Right ventricle myocardium superior (tissue), 1 donor: ENCODE data around the gene PAN3. TPM values are rescaled to one million over a fixed set of nuclear protein-coding genes. Genes with fewer than 3 reads are reported as not detected.

ENCODE experiments used
- ATAC-seq: fragments of 200-7000 bp; cut with Tn5 transposase; one replicate; pipeline ENCODE4 v1.9.1; 2020; ENCODE audit warnings: mild to moderate bottlenecking; ENCODE audit not compliant: poor library complexity
- DNase-seq: peaks from one replicate; pipeline ENCODE4 v3.0.0-alpha.2; 2020
- intact Hi-C: fragments of 100-400 bp; cut with DNase I; formaldehyde crosslinking; loops from one replicate; pipeline ENCODE4 v1.11.2; 2022
- total RNA-seq: library from RNA; stranded (reverse); fragmentation: NEBNext Ultra II Directional; extraction: Animal tissue kit (Norgen Biotek cat#: 25700); gene quantifications from one replicate; pipeline ENCODE4 v1.2.1, GENCODE V29; 2021
- donor health status: DM: no; HTN: yes; CAD: no; lungs with severe emphysema.

PAN3 gene
- total RNA-seq, 1 donor from 2014 or later = 8.1 TPM

DNA sequence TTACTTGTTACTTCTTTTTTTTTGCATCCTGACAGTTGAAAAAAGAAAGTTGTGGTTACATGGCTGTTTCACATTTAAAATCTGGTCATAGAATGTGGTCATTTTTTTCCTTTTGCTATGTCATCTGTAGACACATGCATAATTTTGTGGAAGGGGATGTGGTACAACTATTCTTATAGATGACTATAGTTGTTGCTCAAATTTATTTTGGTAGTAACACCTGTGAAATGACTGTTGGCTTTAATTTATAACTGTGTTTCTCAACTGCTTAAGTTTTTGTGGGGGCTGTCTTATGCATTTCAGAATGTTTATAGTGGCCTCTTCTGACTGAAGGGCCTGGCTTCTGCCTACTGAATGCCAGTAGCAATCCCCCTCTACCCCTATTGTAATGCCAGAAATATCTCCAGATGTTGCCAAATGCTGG, 130.5 kb downstream of the PAN3 start:
- DNase-seq (no peak), ATAC-seq (no peak)
- intact Hi-C loops = no loop called here

DNA sequence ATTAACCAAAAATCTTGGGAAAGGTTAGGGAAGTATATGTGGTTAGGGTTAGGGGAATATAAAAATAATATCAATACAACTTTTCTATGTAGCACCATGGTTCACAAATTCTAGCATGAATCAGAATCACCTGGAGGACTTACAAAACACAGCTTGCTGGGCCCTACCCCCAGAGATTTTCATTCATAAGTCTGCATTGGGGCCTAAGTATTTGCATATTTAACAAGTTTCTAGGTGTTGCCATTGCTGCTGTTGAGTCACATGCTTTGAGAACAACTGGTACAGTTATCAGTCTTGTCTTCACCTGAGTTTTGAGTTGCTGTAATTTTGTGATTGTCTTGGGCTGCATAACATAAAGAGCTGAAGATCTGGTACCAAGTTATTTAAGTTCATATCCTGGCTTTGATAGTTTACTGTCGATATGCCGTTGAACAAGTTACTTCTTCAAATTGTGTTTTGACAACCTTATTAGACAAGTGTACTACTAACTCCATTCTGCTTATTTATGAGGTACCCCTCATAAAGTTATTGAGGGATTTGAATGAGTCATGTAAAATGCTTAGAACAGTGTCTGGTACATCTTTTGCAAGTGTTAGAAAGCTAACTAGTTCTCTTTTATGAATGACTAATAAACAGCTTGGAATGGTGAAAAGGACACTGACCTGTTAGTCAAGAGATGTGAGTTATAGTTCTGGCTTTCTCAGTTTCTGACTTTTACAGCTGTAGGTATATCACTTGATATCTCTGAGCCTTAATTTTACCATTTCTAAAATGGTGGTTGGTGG, 132.9 kb downstream of the PAN3 start:
- ATAC-seq (no peak), DNase-seq (no peak)
- intact Hi-C loops = no loop called here

DNA sequence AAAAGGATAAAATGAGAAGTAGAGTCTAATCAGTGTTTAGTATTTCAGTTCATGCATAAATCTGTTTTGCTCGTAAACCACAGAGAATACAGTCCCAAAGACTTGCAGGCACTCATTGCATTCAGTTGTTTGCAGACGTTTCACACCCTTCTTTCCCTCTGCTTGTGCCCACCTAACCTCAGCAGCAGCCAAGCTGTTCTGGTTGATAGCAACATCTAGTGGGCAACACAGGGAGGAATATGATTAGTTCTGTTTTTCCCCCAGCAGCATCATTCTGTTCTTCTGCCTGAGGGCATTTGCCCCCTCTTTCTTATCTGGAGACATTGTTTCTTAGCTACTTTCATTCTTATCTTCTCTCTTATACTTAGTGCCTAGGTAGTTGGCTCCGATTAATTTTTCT, 135.6 kb downstream of the PAN3 start:
- DNase-seq (no peak), ATAC-seq (no peak)
- intact Hi-C loops = no loop called here

DNA sequence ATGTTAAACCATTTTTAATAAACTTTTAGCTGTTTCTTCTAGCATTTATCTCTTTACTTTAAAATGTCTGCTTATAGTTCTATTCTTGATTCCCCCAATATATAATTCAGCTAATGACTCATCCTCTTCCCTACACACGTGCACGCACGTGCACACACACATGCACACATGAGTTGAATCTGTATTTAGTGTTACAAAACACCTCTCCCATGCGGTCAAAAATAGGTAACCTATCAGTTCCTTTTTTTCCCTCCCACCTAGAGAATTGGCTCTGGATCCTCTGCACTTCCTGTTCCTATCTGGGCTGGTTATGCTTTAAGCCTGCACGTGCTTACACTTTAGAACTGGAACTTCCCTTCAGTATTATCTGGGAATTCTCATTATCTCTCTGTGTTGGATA, 144.1 kb downstream of the PAN3 start:
- intact Hi-C loops = no loop called here
- no peak for DNase-seq
- ATAC-seq = no peak

DNA sequence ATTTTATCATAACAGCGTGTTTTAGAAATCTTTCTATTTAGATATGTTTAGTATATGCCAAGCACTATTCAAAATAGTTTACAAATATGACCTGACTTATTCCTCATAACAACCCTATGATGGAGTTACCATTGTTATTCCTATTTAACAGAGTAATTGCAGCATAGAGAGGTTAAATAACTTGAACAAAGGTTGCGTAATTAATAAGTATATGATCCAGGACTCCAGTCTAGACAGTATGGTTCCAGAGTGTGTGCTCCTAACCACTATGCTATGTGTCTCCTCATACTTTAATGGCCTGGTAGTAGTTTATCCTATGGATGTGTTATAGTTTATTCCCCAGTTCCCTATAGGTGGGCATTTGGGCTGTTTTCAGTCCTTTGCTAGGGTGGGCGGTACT, 145.3 kb downstream of the PAN3 start:
- intact Hi-C loops = no loop called here
- ATAC-seq (no peak), DNase-seq (no peak)

- DNase-seq (no peak), ATAC-seq (no peak)
- intact Hi-C loops = no loop called here
These were observed 147.9 kb downstream of the PAN3 start for GRCh38 chr13:28286263-28286662.

DNA sequence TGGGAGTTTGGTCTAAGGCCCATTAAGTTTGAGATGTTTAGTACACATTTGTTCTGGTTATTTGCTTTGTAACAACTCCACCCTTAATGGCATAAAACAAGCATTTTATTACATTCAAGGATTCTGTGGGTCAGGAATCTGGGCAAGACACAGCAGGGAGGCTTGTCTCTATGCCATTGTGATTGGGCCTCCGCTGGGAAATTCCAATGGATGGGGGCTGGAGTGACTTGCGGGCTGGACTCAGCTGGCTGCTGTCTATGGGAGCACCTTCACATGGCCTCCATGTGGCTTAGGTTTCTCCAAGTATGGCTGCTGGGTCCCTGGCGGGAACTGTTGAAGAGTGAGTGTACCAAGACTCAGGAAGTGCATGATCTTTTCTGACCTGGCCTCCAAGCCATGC, 159.0 kb downstream of the PAN3 start:
- DNase-seq = no peak
- intact Hi-C loops = no loop called here

GRCh38 chr13:28299916-28300315, 161.6 kb downstream of the PAN3 start:
- intact Hi-C loops = no loop called here
- no peak for ATAC-seq
- no peak for DNase-seq

More for the DNA sequence above, 159.0 kb downstream of the PAN3 start:
- no peak for ATAC-seq

- no peak for ATAC-seq
- no peak for DNase-seq
- intact Hi-C loops = no loop called here
These were observed 163.5 kb downstream of the PAN3 start for GRCh38 chr13:28301839-28302238.

- intact Hi-C loops = no loop called here
These were observed 168.0 kb downstream of the PAN3 start for GRCh38 chr13:28306325-28306724.

DNA sequence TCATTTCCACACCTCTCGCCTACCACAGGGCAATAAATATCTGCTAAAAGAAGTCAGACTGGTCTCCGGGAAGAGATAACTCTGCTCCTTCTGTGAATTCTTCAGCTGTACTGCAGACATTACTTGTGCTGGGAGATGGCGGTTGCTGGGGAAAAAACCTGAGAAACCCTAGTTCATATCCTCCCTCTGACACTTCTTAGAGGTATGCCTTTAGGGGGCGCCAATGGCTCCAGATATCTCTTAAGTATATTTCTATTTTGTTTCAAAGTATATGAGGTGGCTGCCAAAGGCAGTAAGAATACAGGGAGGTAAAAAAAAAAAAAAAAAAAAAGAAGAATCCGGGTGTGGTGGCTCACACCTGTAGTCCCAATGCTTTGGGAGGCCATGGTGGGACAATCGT, 175.2 kb downstream of the PAN3 start:
- intact Hi-C loops = no loop called here
- no peak for ATAC-seq
- DNase-seq = no peak

More at GRCh38 chr13:28306325-28306724, 168.0 kb downstream of the PAN3 start:
- no peak for ATAC-seq
- DNase-seq = no peak

DNA sequence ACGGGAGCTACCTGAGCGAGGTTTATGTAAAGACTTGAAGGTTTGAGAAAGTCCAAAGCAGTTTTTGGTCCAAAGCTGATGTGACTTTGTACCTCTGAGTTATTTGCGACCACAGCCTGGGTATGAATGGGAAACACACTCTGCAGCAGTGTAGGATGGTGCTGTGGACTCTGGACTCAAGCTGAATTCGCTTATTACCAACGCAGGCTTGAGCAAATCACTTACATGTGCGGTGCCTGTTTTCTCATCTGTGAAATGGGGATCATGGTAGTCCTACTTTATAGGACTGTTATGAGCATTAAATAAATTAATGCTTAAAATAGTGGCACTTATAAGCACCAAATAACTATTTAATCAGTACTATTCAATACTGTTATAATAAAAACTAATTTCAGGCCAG, 176.5 kb downstream of the PAN3 start:
- no peak for DNase-seq
- intact Hi-C loops = no loop called here
- ATAC-seq = no peak

- ATAC-seq (no peak), DNase-seq (no peak)
- intact Hi-C loops = no loop called here
These were observed 177.8 kb downstream of the PAN3 start for GRCh38 chr13:28316129-28316528.

GRCh38 chr13:28316836-28317235, 178.5 kb downstream of the PAN3 start:
- DNase-seq = no peak
- no peak for ATAC-seq
- intact Hi-C loops = no loop called here

DNA sequence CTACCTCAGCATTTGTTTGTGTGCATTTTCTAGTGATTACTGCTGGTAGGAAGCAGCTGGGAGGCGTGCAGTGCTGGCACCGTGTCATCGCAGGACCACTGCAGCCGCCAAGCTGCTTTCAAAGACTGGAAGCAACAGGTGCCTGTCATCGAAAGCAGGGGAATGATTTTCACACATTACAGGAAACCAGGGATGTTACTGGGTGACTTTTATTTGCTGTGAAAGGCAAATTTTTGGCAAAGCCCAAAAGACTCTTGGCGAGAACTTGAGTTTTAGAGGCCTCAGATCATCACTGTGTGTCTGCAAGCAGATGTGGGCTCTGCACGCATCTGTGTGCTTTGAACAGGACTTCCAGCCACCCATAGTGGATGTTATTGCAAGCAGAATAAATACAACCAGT, 180.2 kb downstream of the PAN3 start:
- intact Hi-C loops = no loop called here
- DNase-seq = no peak
- ATAC-seq = no peak

GRCh38 chr13:28319528-28319927, 181.2 kb downstream of the PAN3 start:
- intact Hi-C loops = no loop called here
- ATAC-seq (no peak), DNase-seq (no peak)

DNA sequence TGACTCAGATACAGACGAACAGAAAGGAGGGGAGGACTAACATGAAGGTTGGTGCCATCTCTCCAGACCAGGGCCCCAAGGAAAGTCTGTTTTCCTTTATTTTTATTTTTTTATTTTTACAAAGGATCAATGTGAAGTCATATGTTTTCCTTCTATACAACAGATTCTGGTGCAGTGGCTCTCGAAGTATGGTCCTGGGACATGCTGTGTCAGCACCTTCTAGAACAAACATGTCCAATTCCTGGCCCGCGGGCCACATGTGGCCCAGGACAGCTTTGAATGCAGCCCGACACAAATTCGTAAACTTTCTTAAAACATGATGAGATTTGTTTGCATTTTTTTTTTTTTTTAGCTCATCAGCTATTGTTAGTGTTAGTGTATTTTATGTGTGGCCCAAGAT, 181.9 kb downstream of the PAN3 start:
- intact Hi-C loops = loop anchor here (10.0 kb wide), 1 partner anchor 475 kb away; no protein-coding TSS in a partner anchor
- ATAC-seq = no peak
- DNase-seq = no peak

DNA sequence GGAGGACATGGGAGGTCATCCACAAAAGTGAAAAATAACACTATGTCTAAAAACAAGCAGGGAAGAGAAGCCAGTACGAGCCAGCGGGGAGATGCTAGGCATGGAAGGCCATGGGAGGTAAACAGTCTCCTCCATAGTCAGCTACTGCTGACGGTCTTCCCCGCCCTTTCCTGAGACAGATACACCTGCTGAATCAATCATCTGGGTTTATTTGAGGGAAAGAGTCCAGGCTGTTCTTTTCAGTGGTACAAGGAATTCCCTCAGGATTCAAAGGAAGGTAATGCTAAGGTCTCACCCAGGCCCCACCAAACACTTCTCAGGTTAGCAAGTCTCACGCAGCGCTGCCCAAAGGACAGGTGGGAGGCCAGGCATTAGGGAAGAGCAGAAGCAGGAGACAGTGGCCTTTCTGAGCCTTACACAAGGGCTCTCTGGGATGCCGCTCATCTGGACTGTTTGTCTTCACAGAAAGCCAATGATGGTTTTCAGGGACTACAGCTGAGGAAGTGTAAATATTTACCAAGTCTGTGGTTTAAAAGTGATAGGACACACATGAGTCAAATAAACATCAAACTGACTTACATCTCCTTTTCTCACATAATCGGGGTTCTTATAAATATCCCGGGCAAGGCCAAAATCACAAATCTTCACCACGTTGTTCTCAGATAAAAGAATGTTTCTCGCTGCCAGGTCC, 182.7 kb downstream of the PAN3 start:
- intact Hi-C loops = loop anchor here (10.0 kb wide), 1 partner anchor 474 kb away; no protein-coding TSS in a partner anchor
- DNase-seq (no peak), ATAC-seq (no peak)

DNA sequence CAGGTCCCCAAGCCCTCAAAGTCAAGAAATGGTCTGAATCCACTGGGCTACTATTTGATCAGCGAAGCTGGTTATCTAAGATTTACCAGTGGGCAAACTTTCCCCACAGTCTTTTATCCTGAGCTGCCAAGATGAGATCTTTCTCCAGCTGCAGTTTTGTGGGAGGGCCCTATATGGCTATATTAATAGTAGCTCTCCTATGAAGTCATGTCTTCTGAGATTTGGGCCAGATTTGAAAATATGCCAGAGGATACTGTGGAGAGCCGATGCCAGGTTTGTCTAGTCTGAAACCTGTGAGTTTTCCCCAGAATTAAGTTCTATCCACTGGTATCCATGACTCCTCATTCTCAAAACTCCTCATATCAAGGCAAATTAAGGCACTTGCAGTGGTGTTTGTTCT, 183.4 kb downstream of the PAN3 start:
- ATAC-seq = no peak
- no peak for DNase-seq
- intact Hi-C loops = loop anchor here (10.0 kb wide), 1 partner anchor 473 kb away; no protein-coding TSS in a partner anchor

DNA sequence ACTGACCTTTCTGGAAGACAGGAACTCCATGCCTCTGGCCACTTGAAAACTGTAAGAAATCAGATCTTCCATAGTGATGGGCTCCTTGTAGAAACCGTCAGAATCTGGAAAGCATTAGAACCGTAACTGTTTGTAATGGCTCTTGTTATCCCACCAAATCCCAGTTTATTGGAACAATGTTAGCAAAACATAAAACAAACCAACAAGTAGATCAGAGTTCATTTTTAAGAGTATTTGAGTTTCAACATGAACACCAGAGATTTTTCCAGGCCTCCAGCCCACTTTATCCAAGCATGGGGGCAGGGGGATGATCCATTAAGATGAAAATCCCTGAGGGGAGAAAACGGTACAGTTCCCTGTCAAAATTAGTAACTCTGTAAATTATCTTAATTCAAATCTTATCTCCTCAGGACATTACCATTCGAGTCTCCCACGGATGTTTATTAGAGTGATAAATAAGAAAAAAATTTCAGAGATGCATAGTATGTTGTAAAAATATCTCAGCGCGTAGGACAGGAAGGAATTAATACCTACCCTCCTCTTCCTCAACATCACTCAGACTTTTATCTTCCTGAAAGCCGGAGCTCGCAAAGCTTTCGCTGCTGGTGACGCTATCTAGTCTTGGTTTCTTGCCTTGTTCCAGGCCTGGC, 184.0 kb downstream of the PAN3 start:
- ATAC-seq (no peak), DNase-seq (no peak)
- intact Hi-C loops = loop anchor here (10.0 kb wide), 1 partner anchor 472 kb away; no protein-coding TSS in a partner anchor
